HepG2 (cell line): ENCODE measurements around the gene CPPED1. TPM values are rescaled to one million over a fixed set of nuclear protein-coding genes. Genes with fewer than 3 reads are reported as not detected.

Experiments
- ATAC-seq: fragments of 200-7000 bp; cut with Tn5 transposase; 3 replicates; pipeline ENCODE4 v1.9.1; 2020; ENCODE audit warnings: mild to moderate bottlenecking, moderate library complexity
- BruUV-seq: library from RNA; stranded (reverse); fragments of 400-500 nt; replicated peaks from 2 replicates; lab custom pipeline; 2021; lab: Mats Ljungman, UMichigan
- CTCF ChIA-PET: fragments of 300-600 bp; formaldehyde crosslinking; extraction: SDS; loops from one replicate; lab custom pipeline; 2021; ENCODE audit warnings: low total read pairs, inconsistent platforms, low intra/inter-chr PET ratio; lab: Yijun Ruan, JAX
- POLR2A ChIA-PET: fragments of 350-600 bp; sonication (Branson Sonifier 250); formaldehyde crosslinking; loops from one replicate; lab custom pipeline; 2020; ENCODE audit warnings: antibody characterized with exemption, inconsistent platforms; lab: Yijun Ruan, JAX
- DNase-seq: peaks from one replicate; pipeline ENCODE4 v3.0.0-alpha.2; 2015; ENCODE audit warnings: low spot score
- FAIRE-seq: peaks from 3 replicates; lab custom pipeline; 2011; peaks lifted over from hg19 to GRCh38; lab: Jason Lieb, UNC
- H2AFZ ChIP-seq: one replicate; pipeline ENCODE4 v1.6.1; 2011; ENCODE audit warnings: low read length, inconsistent platforms
- H3K27ac ChIP-seq: fragments of 300-600 bp; 3 replicates; pipeline ENCODE4 v1.8.0; 2011; ENCODE audit warnings: mixed run types, mild to moderate bottlenecking, mixed read lengths, low read length, inconsistent platforms; ENCODE audit not compliant: insufficient read depth; ENCODE audit errors: extremely low read length
- H3K27me3 ChIP-seq, 2 experiments: fragments of 200-600 bp in 1 of 2; 2 replicates in 1 of 2; 3 replicates in 1 of 2; pipeline versions ENCODE4 v1.6.0 to v1.8.0; 2011; ENCODE audit warnings: low read length in 2 of 2, mild to moderate bottlenecking in 2 of 2, moderate library complexity in 2 of 2, inconsistent platforms in 1 of 2; ENCODE audit not compliant: insufficient read depth in 2 of 2, control insufficient read depth in 1 of 2
- H3K36me3 ChIP-seq, 2 experiments: fragments of 200-600 bp in 1 of 2; replicated peaks in 1 of 2; 2 replicates in 1 of 2; 3 replicates in 1 of 2; pipeline versions ENCODE4 v1.5.1 to v1.8.0; 2011; ENCODE audit warnings: low read length in 2 of 2, inconsistent platforms in 1 of 2; ENCODE audit not compliant: insufficient read depth in 2 of 2, control insufficient read depth in 1 of 2
- H3K4me1 ChIP-seq: 2 replicates; pipeline ENCODE4 v1.5.1; 2012; ENCODE audit warnings: low read length, inconsistent platforms; ENCODE audit not compliant: insufficient read depth
- H3K4me2 ChIP-seq: 2 replicates; pipeline ENCODE4 v1.6.0; 2011; ENCODE audit warnings: low read depth, low read length, inconsistent platforms
- H3K4me3 ChIP-seq, 3 experiments: fragments of 200-600 bp in 1 of 3; sonication (generic), shearing (Covaris generic) in 1 of 3; replicated peaks in 1 of 3; 2 replicates each; pipeline ENCODE4 v1.5.1; 2011 to 2016; ENCODE audit warnings: low read length in 3 of 3, inconsistent platforms in 2 of 3, low read depth in 2 of 3, mild to moderate bottlenecking in 2 of 3, control low read depth in 1 of 3, mixed read lengths in 1 of 3; ENCODE audit not compliant: insufficient read depth in 1 of 3
- H3K79me2 ChIP-seq: one replicate; pipeline ENCODE4 v1.6.1; 2011; ENCODE audit warnings: low read length, inconsistent platforms; ENCODE audit not compliant: insufficient read depth
- H3K9ac ChIP-seq: 2 replicates; pipeline ENCODE4 v1.6.0; 2011; ENCODE audit warnings: mild to moderate bottlenecking, low read depth, low read length, inconsistent platforms; ENCODE audit not compliant: insufficient read depth
- H3K9me3 ChIP-seq: 2 replicates; pipeline ENCODE4 v1.5.1; 2012; ENCODE audit warnings: mild to moderate bottlenecking, low read length
- H4K20me1 ChIP-seq: 2 replicates; pipeline ENCODE4 v1.6.0; 2011; ENCODE audit warnings: inconsistent platforms, mild to moderate bottlenecking, low read length, moderate library complexity; ENCODE audit not compliant: insufficient read depth
- GRHL1 ChIP-seq: sonication (generic); formaldehyde crosslinking; conservative IDR thresholded peaks from 2 replicates; pipeline ENCODE4 v1.8.0; 2022; ENCODE audit warnings: missing genetic modification reagents
- IKZF1 ChIP-seq: fragments of 450-650 bp; IDR thresholded peaks from 2 replicates; pipeline ENCODE4 v1.7.1; 2016
- KLF16 ChIP-seq, 2 experiments: sonication (generic) in 1 of 2; formaldehyde crosslinking in 1 of 2; IDR thresholded peaks; 2 replicates each; pipeline versions ENCODE4 v1.6.1 to v1.8.0; 2016 to 2023; ENCODE audit warnings: missing genetic modification reagents in 2 of 2, missing compliant biosample characterization in 1 of 2
- MIER2 ChIP-seq: IDR thresholded peaks from 2 replicates; pipeline ENCODE4 v1.6.1; 2016; ENCODE audit warnings: missing biosample characterization, missing genetic modification reagents
- PRDM15 ChIP-seq: sonication (generic); formaldehyde crosslinking; IDR thresholded peaks from 2 replicates; pipeline ENCODE4 v1.4.0; 2020; ENCODE audit warnings: missing genetic modification reagents
- RNF2 ChIP-seq: fragments of 450-650 bp; conservative IDR thresholded peaks from 2 replicates; pipeline ENCODE4 v1.6.1; 2016; ENCODE audit warnings: low read depth
- WGBS: methylation state at CpG from one replicate; pipeline ENCODE4 v1.1.6; 2017; ENCODE audit warnings: low lambda C conversion rate; 5-methylcytosine and 5-hydroxymethylcytosine counted together
- in situ Hi-C: cut with HindIII; loops from 2 replicates; pipeline ENCODE4 v1.10.0; 2017; ENCODE audit warnings: low pct_unique_long_range_greater_than_20kb; ENCODE audit not compliant: extremely low pct_ligation_motif_present
- intact Hi-C: fragments of 100-400 bp; cut with micrococcal nuclease; formaldehyde crosslinking; loops from one replicate; pipeline ENCODE4 v1.10.0; 2022; ENCODE audit not compliant: unreplicated experiment
- polyA plus RNA-seq, 8 experiments: library from polyadenylated mRNA; depleted of rRNA in 3 of 8; stranded (reverse) in 7 of 8; unstranded in 1 of 8; fragments of >200 nt; fragmentation: Illumina TruSeq in 4 of 8; extraction: Trizol in 4 of 8; gene quantifications; 2 replicates each; pipeline versions ENCODE4 v1.2.1 to v1.2.3, GENCODE V29; 2011 to 2016; ENCODE audit warnings: low read depth in 4 of 8, missing spikeins in 1 of 8, mixed read lengths in 1 of 8; ENCODE audit not compliant: insufficient read depth in 1 of 8
- total RNA-seq, 5 experiments: library from RNA; depleted of rRNA; stranded (reverse); fragments of >200 nt; fragmentation: Illumina TruSeq; extraction: Trizol; gene quantifications; 2 replicates each; pipeline ENCODE4 v1.2.3, GENCODE V29; 2016; ENCODE audit warnings: low read depth in 1 of 5
- TF ChIP-seq, protein P1 (sequence below): sonication (generic); formaldehyde crosslinking; IDR thresholded peaks from 2 replicates; pipeline ENCODE4 v1.5.1; 2020; ENCODE audit warnings: missing genetic modification reagents, mild to moderate bottlenecking, borderline replicate concordance
- TF ChIP-seq, protein P2 (sequence below), 2 experiments: sonication (generic) in 1 of 2; formaldehyde crosslinking in 1 of 2; IDR thresholded peaks; 2 replicates each; pipeline versions ENCODE4 v1.4.0 to v1.6.1; 2016 to 2020; ENCODE audit warnings: borderline replicate concordance in 1 of 2, low read depth in 1 of 2, mild to moderate bottlenecking in 1 of 2, missing genetic modification reagents in 1 of 2
- TF ChIP-seq, protein P3 (sequence below): sonication (generic); formaldehyde crosslinking; IDR thresholded peaks from 2 replicates; pipeline ENCODE4 v1.4.0; 2020; ENCODE audit warnings: missing genetic modification reagents

Gene CPPED1
- total and polyA plus RNA-seq, 2 of the 13 experiments (the other 11 are each of a cell fraction or from before 2014, with no cell fraction given) = 66.6 to 71.3 TPM

DNA sequence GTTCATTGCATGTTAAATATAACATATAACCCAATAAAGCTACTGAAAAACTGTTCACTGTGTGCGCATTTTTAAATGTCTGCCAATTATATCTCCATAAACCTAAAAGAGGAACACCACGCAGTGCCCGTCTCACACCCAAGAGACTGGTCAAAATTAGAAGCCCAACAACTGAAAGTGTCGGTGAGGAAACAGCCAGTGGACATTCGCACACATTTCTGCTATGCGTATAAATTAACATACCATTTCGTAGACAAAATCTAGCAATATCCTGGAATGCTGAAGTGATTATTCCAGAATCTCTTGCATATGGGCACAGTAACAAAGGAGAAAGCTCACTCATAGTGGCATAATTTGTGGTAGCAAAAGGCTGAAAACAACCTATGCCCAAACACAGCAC is 55.9 kb downstream of the CPPED1 start:
- 97% methylated on average over 7 of the region's 7 CpGs for WGBS
- peaks cover 29% of the 10 kb centered on the region for H3K79me2 ChIP-seq
- peaks cover 6 to 18% of the 10 kb centered on the region in 2 experiments for H3K36me3 ChIP-seq
- H3K4me1 ChIP-seq = peaks cover 5% of the 10 kb centered on the region
- no TSS peak for BruUV-seq
- POLR2A ChIA-PET = no interaction called here
- no peak overlapping the region for H3K4me3 ChIP-seq
- H3K27ac ChIP-seq = no peak overlapping the region
- DNase-seq (no peak), ATAC-seq (no peak)
- in situ Hi-C loops = no loop called here
- TF ChIP-seq RNF2 (no peak), GRHL1 (CRISPR knock-in tag) (no peak), IKZF1 (no peak), KLF16 (CRISPR knock-in tag; IDR thresholded peaks at IDR 0.05) (no peak), PRDM15 (CRISPR knock-in tag) (no peak), MIER2 (no peak)
- TF ChIP-seq, protein P1, sequence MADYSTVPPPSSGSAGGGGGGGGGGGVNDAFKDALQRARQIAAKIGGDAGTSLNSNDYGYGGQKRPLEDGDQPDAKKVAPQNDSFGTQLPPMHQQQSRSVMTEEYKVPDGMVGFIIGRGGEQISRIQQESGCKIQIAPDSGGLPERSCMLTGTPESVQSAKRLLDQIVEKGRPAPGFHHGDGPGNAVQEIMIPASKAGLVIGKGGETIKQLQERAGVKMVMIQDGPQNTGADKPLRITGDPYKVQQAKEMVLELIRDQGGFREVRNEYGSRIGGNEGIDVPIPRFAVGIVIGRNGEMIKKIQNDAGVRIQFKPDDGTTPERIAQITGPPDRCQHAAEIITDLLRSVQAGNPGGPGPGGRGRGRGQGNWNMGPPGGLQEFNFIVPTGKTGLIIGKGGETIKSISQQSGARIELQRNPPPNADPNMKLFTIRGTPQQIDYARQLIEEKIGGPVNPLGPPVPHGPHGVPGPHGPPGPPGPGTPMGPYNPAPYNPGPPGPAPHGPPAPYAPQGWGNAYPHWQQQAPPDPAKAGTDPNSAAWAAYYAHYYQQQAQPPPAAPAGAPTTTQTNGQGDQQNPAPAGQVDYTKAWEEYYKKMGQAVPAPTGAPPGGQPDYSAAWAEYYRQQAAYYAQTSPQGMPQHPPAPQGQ (CRISPR knock-in tag) = no peak
- TF ChIP-seq, protein P2, sequence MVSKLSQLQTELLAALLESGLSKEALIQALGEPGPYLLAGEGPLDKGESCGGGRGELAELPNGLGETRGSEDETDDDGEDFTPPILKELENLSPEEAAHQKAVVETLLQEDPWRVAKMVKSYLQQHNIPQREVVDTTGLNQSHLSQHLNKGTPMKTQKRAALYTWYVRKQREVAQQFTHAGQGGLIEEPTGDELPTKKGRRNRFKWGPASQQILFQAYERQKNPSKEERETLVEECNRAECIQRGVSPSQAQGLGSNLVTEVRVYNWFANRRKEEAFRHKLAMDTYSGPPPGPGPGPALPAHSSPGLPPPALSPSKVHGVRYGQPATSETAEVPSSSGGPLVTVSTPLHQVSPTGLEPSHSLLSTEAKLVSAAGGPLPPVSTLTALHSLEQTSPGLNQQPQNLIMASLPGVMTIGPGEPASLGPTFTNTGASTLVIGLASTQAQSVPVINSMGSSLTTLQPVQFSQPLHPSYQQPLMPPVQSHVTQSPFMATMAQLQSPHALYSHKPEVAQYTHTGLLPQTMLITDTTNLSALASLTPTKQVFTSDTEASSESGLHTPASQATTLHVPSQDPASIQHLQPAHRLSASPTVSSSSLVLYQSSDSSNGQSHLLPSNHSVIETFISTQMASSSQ (IDR thresholded peaks at IDR 0.05; ENCODE audit: low read depth) = no peak
- TF ChIP-seq, protein P2 (CRISPR knock-in tag; IDR thresholded peaks at IDR 0.05; ENCODE audit: borderline replicate concordance) = no peak
- TF ChIP-seq, protein P3, sequence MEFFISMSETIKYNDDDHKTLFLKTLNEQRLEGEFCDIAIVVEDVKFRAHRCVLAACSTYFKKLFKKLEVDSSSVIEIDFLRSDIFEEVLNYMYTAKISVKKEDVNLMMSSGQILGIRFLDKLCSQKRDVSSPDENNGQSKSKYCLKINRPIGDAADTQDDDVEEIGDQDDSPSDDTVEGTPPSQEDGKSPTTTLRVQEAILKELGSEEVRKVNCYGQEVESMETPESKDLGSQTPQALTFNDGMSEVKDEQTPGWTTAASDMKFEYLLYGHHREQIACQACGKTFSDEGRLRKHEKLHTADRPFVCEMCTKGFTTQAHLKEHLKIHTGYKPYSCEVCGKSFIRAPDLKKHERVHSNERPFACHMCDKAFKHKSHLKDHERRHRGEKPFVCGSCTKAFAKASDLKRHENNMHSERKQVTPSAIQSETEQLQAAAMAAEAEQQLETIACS (CRISPR knock-in tag) = no peak
- TF ChIP-seq, all 625 proteins: peak for 0
- Histone ChIP-seq H3K4me2 (no peak overlapping the region), H2AFZ (no peak overlapping the region), H3K9me3 (peaks cover 15% of the 10 kb centered on the region), H3K9ac (no peak overlapping the region), H4K20me1 (no peaks in the 10 kb centered on the region), H3K27me3 (no peaks in the 10 kb centered on the region)
- FAIRE-seq = no peak
- intact Hi-C loops = no loop called here
- CTCF ChIA-PET = no interaction called here
